HEK293T (cell line): ENCODE data around the gene MROH2A.

Experiments used
- CTCF ChIA-PET: fragments of 350-600 bp; formaldehyde crosslinking; extraction: SDS; loops from one replicate; lab custom pipeline; 2021; ENCODE audit warnings: antibody characterized with exemption, inconsistent platforms; lab: Yijun Ruan, JAX
- POLR2A ChIA-PET: fragments of 350-600 bp; formaldehyde crosslinking; extraction: SDS; loops from one replicate; lab custom pipeline; 2020; ENCODE audit warnings: antibody characterized with exemption, inconsistent platforms; lab: Yijun Ruan, JAX
- DNase-seq: peaks from one replicate; pipeline ENCODE4 v3.0.0; 2012; ENCODE audit warnings: mixed read lengths; ENCODE audit errors: extremely low spot score
- ARNT ChIP-seq: fragments of 450-650 bp; IDR thresholded peaks from 2 replicates; pipeline ENCODE4 v1.6.1; 2017; ENCODE audit warnings: mild to moderate bottlenecking
- BHLHE40 ChIP-seq: fragments of 450-650 bp; IDR thresholded peaks from 2 replicates; pipeline ENCODE4 v1.6.1; 2016; ENCODE audit warnings: mild to moderate bottlenecking, moderate library complexity, borderline replicate concordance
- CTBP1 ChIP-seq: fragments of 450-650 bp; IDR thresholded peaks from 2 replicates; pipeline ENCODE4 v1.6.1; 2016; ENCODE audit warnings: borderline replicate concordance
- ELF4 ChIP-seq: fragments of 450-650 bp; IDR thresholded peaks from 2 replicates; pipeline ENCODE4 v1.6.1; 2017; ENCODE audit warnings: antibody characterized with exemption
- FOXA1 ChIP-seq: fragments of 450-650 bp; IDR thresholded peaks from 2 replicates; pipeline ENCODE4 v1.6.1; 2016; ENCODE audit warnings: mild to moderate bottlenecking
- FOXK2 ChIP-seq: fragments of 450-650 bp; IDR thresholded peaks from 2 replicates; pipeline ENCODE4 v1.6.1; 2016; ENCODE audit warnings: mild to moderate bottlenecking
- FOXM1 ChIP-seq: fragments of 450-650 bp; IDR thresholded peaks from 2 replicates; pipeline ENCODE4 v1.6.1; 2017; ENCODE audit warnings: mild to moderate bottlenecking, borderline replicate concordance
- HDGF ChIP-seq: fragments of 450-650 bp; IDR thresholded peaks from 2 replicates; pipeline ENCODE4 v1.6.1; 2017; ENCODE audit warnings: antibody characterized with exemption, borderline replicate concordance
- L3MBTL2 ChIP-seq: fragments of 450-650 bp; conservative IDR thresholded peaks from 2 replicates; pipeline ENCODE4 v1.6.1; 2016; ENCODE audit warnings: mild to moderate bottlenecking
- LEF1 ChIP-seq: fragments of 450-650 bp; IDR thresholded peaks from 2 replicates; pipeline ENCODE4 v1.6.1; 2017; ENCODE audit warnings: mild to moderate bottlenecking, borderline replicate concordance
- NFRKB ChIP-seq: fragments of 450-650 bp; IDR thresholded peaks from 2 replicates; pipeline ENCODE4 v1.6.1; 2016; ENCODE audit warnings: mild to moderate bottlenecking, moderate library complexity
- SP1 ChIP-seq: fragments of 450-650 bp; IDR thresholded peaks from 2 replicates; pipeline ENCODE4 v1.6.1; 2017
- SUZ12 ChIP-seq: fragments of 450-650 bp; IDR thresholded peaks from 2 replicates; pipeline ENCODE4 v1.6.1; 2016; ENCODE audit warnings: mild to moderate bottlenecking
- TARDBP ChIP-seq: fragments of 450-650 bp; IDR thresholded peaks from 2 replicates; pipeline ENCODE4 v1.6.1; 2016
- ZNF384 ChIP-seq: fragments of 450-650 bp; IDR thresholded peaks from 2 replicates; pipeline ENCODE4 v1.6.1; 2016
- TF ChIP-seq, protein P1 (sequence below): fragments of 450-650 bp; IDR thresholded peaks from 2 replicates; pipeline ENCODE4 v1.6.1; 2016

MROH2A gene

DNA sequence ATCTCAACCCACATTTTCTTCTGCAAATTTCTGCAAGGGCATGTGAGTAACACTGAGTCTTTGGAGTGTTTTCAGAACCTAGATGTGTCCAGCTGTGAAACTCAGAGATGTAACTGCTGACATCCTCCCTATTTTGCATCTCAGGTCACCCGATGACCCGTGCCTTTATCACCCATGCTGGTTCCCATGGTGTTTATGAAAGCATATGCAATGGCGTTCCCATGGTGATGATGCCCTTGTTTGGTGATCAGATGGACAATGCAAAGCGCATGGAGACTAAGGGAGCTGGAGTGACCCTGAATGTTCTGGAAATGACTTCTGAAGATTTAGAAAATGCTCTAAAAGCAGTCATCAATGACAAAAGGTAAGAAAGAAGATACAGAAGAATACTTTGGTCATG lies 10.1 kb upstream of the MROH2A start:
- no peak for DNase-seq
- no peak for TF ChIP-seq ELF4
- TF ChIP-seq LEF1: no peak
- no peak for TF ChIP-seq SP1
- no peak for TF ChIP-seq ARNT
- TF ChIP-seq BHLHE40: no peak
- no peak for TF ChIP-seq SUZ12
- TF ChIP-seq, protein P1, sequence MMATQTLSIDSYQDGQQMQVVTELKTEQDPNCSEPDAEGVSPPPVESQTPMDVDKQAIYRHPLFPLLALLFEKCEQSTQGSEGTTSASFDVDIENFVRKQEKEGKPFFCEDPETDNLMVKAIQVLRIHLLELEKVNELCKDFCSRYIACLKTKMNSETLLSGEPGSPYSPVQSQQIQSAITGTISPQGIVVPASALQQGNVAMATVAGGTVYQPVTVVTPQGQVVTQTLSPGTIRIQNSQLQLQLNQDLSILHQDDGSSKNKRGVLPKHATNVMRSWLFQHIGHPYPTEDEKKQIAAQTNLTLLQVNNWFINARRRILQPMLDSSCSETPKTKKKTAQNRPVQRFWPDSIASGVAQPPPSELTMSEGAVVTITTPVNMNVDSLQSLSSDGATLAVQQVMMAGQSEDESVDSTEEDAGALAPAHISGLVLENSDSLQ: no peak
- no peak for TF ChIP-seq TARDBP
- ChIA-PET CTCF (no interaction called here), POLR2A (no interaction called here)

DNA sequence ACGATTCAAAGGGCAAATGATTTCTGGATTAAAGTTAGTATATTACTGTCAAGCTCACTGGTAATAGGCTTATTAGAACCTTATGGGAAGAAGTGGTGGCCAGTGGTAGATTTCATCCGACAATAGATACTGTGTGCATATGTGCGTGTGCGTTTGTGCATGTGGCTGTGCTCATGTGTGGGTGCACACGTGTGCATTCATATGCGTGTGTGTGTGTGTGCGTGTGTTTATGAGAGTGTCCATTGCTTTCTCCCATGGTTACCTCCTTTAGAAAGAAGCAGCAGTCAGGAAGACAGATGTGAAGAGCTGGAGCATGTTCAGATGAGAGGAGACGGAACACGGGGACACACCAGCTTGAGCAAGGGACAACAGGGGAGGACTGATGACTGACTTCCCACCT lies 8.9 kb upstream of the MROH2A start:
- ChIA-PET CTCF (no interaction called here), POLR2A (no interaction called here)
- no peak for DNase-seq
- TF ChIP-seq TARDBP: no peak
- no peak for TF ChIP-seq ZNF384
- no peak for TF ChIP-seq L3MBTL2
- no peak for TF ChIP-seq HDGF
- TF ChIP-seq SUZ12: no peak
- no peak for TF ChIP-seq LEF1
- no peak for TF ChIP-seq FOXA1
- no peak for TF ChIP-seq FOXM1
- TF ChIP-seq FOXK2: no peak
- TF ChIP-seq CTBP1: no peak
- TF ChIP-seq BHLHE40: no peak
- TF ChIP-seq, protein P1: no peak
- no peak for TF ChIP-seq SP1
- TF ChIP-seq NFRKB: no peak
- TF ChIP-seq ARNT: no peak

GRCh38 chr2:233772153-233772552 lies 6.0 kb upstream of the MROH2A start:
- no peak for DNase-seq
- no peak for TF ChIP-seq L3MBTL2
- TF ChIP-seq FOXK2: no peak
- TF ChIP-seq FOXA1: no peak
- POLR2A ChIA-PET: no interaction called here
- CTCF ChIA-PET: no interaction called here

GRCh38 chr2:233772583-233772982 lies 5.5 kb upstream of the MROH2A start:
- POLR2A ChIA-PET: no interaction called here
- CTCF ChIA-PET: interaction anchor here (0.7 kb wide), 1 partner anchor 30 kb away, joined by 3 read pairs; no protein-coding TSS in a partner anchor
- TF ChIP-seq BHLHE40 (no peak), ZNF384 (no peak), L3MBTL2 (no peak), HDGF (no peak), ARNT (no peak), SP1 (no peak), TARDBP (no peak), FOXM1 (no peak), ELF4 (no peak), SUZ12 (no peak), CTBP1 (no peak), FOXA1 (no peak), LEF1 (no peak), NFRKB (no peak), FOXK2 (no peak)
- DNase-seq: no peak

GRCh38 chr2:233773854-233774253 lies 4.3 kb upstream of the MROH2A start:
- no peak for DNase-seq
- POLR2A ChIA-PET: no interaction called here
- CTCF ChIA-PET: no interaction called here
- TF ChIP-seq SUZ12 (no peak), CTBP1 (no peak), ARNT (no peak), L3MBTL2 (no peak)

GRCh38 chr2:233775414-233775813 lies 2.7 kb upstream of the MROH2A start:
- DNase-seq: no peak
- ChIA-PET POLR2A (no interaction called here), CTCF (no interaction called here)

DNA sequence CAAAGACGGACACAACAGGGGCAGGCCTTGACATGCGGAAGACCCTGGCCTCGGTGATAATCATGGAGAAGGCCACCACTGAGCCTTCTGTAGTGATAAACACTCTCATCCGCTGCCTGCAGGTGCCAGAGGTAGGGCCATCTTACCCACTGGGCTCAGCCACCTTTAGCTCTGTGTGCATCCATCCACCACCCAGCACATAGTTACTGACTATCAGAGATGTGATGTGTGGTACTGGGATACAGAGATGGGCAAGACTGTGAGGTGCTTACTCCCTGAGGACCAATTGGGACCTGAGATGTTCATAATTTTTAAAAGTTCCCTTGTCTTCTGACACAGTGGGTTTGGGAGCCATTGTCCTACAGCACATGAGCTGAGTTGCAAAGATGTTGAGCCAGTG lies 1.6 kb downstream of the MROH2A start:
- POLR2A ChIA-PET: no interaction called here
- CTCF ChIA-PET: no interaction called here
- DNase-seq: no peak
- TF ChIP-seq TARDBP: no peak
- TF ChIP-seq ARNT: no peak
- TF ChIP-seq, protein P1: no peak
- TF ChIP-seq CTBP1: no peak
- no peak for TF ChIP-seq ZNF384
- no peak for TF ChIP-seq NFRKB
- TF ChIP-seq FOXM1: no peak
- no peak for TF ChIP-seq HDGF
- TF ChIP-seq BHLHE40: no peak
- no peak for TF ChIP-seq SP1
- TF ChIP-seq FOXA1: no peak

More at GRCh38 chr2:233775414-233775813, 2.7 kb upstream of the MROH2A start:
- no peak for TF ChIP-seq BHLHE40
- TF ChIP-seq HDGF: no peak
- TF ChIP-seq SUZ12: no peak
- TF ChIP-seq CTBP1: no peak
- no peak for TF ChIP-seq ELF4
- TF ChIP-seq, protein P1: no peak
